HG03159 (cell line): ENCODE data around the gene TLR7.

ENCODE experiments used
- ATAC-seq: cut with Tn5 transposase; IDR thresholded peaks from one replicate; pipeline ENCODE4 v1.9.1; 2021; ENCODE audit warnings: mild to moderate bottlenecking, moderate library complexity; ENCODE audit not compliant: unreplicated experiment

Gene TLR7

DNA sequence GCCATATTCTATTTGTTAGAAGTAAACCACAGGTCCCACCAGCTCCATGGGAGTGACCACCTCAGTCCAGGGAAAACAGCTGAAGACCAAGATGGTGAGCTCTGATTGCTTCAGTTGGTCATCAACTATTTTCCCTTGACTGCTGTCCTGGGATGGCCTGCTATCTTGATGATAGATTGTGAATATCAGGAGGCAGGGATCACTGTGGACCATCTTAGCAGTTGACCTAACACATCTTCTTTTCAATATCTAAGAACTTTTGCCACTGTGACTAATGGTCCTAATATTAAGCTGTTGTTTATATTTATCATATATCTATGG is 55.7 kb downstream of the TLR7 start:
- ATAC-seq = no peak

DNA sequence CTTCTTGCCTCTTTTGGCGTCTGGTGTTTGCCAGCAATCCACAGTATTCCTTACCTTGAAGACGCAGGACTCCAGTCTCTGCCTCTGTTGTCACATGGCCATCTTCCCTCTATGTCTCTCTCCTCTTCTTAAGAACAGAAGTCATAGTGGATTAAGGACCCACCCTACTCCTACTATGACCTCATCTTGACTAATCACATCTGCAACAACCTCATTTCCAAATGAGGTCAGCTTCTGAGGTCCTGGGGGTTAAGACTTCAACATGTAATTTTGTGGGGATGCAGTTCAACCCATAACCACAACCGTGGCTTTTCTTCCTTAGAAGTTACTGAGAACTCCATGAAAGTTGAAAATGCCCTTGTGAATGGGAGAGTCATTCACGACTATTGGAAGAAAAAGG is 62.8 kb downstream of the TLR7 start:
- ATAC-seq = no peak

DNA sequence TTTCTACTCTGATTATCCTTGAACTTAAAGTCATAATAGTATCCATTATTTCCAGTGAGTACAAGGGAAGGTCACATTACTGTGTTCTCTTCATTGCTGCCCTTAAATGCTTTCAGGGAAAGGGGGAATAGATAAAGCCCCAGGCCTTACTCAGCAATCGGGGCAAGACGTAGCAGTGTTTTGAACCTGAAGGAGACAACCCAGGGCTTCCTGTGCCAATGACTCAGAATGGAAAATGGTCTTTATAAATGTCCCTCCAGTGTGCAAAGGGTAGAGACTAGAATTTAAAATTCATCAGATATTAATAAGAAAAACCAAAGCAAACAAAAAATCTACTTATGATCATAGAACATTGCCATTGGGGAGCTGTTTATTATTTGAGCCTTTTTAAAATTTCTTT is 63.3 kb downstream of the TLR7 start:
- ATAC-seq = no peak

DNA sequence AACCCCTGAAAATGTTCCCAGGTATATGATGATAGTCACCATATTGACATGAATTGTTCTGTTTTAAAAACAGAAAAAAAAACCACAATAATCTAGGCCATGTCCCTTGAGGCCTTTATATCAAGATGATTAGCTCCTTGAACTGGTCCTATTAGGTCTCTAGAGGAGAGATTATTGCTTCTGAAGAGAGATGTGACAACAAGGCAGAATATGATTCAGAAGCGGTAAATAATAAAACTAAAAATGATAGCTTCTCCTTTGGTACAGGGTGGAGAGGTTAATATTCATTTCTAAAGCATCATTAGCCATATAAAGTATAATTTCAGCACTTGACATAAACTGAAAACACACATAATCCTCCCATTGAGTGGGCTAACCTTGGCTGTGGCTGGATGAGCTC is 65.4 kb downstream of the TLR7 start:
- ATAC-seq = no peak

DNA sequence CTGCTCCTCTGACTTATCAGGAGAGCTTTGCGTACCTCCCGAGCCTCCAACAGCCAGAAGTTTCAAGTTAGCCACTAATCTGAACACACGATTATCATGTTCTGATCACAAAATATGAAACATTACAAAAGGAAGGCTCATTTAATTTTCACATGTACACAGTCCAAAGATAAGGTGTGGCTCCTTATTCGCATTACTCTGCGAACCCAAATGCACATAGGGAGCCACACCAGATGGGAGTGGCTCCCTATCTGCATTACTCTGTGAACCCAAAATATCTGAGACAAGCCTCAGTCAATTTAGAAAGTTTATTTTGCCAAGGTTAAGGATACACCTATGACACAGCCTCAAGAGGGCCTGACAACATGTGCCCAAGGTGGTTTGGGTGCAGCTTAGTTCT is 68.0 kb downstream of the TLR7 start:
- ATAC-seq = no peak

DNA sequence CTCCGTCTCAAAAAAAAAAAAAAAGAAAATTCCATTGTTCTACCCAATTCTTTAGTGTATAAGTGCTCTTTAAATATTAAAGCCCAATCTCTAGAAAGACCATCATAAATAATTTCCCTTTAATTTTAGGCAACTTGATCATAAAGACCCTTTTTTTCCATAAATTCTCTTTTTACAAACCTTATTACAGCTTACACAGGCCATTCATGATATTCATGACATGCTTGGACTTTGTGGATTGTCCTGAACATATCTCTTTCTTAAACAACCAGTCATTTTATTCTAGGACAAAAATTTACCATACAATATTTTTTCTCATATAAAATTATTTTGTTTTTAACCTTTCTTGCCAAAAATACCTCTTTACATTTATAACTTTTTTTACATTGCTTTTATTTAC is 70.1 kb downstream of the TLR7 start:
- no peak for ATAC-seq
